Right renal pelvis (tissue), 4 donors: ENCODE measurements around the gene COLEC11. TPM values are rescaled to one million over a fixed set of nuclear protein-coding genes. Genes with fewer than 3 reads are reported as not detected.

Experiments
- DNase-seq, 4 donors: peaks; one replicate each; pipeline ENCODE4 v3.0.0-alpha.2; 2013; ENCODE audit warnings: low read depth in 4 of 4, low spot score in 3 of 4, missing footprints in 1 of 4
- polyA plus RNA-seq, 4 donors: library from polyadenylated mRNA; unstranded; fragments of 120-200 nt; gene quantifications; one replicate each; pipeline ENCODE4 v1.2.1, GENCODE V29; 2013; ENCODE audit not compliant: insufficient read length in 4 of 4

COLEC11 gene
- polyA plus RNA-seq, 4 donors: 1.2 to 4.2 (median 1.7) TPM

GRCh38 chr2:3584608-3585260, 10.2 kb upstream of the COLEC11 start:
- no peak for DNase-seq

- DNase-seq: peak in 2 of 4 donors; percentile 47 to 54
Measured at GRCh38 chr2:3585261-3586109, 9.4 kb upstream of the COLEC11 start.

DNA sequence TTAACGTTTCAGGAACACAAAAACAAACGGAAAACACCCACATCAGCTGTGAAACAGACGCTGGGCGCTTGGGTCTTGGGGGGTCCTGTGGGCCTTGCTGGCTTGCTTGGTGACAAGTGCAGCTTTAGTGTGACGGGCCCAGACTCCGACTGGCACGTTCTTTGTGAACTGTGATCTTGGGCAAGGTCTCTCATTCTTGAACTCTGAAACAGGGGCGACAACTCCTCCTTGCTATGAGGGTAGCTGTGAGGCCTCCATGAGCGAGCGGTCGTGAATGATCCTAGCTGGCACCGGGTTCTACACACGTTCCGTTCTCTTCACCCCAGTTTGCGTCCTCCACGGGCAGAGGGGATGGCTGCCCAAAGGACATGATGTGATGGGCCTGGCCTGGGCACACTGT, 8.7 kb upstream of the COLEC11 start:
- DNase-seq: no peak

DNA sequence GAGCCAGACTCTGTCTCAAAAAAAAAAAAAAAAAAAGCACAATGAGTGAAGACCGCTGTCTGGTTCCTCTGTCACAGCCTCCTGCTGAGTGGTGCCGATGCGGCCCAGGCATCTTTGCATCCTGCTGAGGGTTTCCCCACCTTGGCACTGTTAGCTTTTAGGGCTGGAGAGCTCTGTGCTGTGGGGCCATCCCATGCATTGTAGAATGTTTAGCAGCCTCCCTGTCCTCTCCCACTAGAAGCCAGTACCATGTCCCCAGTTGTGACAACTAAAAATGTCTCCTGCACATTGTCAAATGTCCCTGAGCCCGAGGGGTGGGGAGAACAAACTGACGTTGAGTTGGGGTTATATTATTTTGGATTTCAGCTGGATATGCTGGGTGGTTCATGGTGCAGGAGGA, 7.9 kb upstream of the COLEC11 start:
- no peak for DNase-seq

- no peak for DNase-seq
Measured at GRCh38 chr2:3587432-3587831, 7.5 kb upstream of the COLEC11 start.

- DNase-seq: no peak
Measured at GRCh38 chr2:3588084-3588483, 6.8 kb upstream of the COLEC11 start.

- DNase-seq: no peak
Measured at GRCh38 chr2:3589086-3589485, 5.8 kb upstream of the COLEC11 start.

DNA sequence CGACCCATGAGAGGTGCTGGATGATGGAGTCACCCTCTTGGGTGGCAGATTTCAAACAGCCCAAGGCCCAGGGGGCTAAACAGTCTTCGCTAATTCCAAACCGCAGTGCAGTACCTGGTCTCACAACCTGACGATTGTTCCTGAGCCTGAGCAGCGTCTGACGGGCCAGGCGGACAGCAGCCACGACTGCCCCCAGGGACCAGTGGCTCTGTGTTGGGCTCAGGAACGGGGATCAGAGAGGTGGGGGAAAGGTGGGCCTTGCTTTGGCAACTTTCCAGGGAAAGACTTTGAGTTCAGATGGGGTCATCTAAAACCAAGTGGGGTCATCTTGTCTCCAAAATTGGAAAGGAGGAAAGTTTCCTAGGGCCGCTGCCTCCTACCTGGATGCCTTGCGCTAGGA, 492 bp downstream of the COLEC11 start:
- no peak for DNase-seq

GRCh38 chr2:3595985-3596384, 1.1 kb downstream of the COLEC11 start:
- DNase-seq: no peak

GRCh38 chr2:3596901-3597417, 2.0 kb downstream of the COLEC11 start:
- no peak for DNase-seq

DNA sequence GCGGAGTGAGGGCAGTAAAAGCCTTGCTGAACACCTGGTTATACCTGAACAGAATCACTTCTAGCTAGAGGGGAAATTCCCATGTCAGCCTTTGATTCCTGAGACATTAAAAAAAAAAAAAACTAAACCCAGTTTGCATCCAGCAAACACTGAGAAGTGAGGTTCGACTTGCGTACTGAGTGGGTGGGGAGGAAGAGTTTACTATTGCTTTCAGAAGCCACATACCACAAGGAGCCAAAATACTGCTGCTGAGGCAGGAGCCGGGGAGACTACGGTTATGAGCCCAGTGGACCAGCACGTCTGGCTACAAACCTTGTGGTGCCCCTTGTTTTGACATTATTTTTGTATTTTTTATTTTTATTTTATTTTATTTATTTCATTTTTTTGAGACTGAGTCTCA, 2.7 kb downstream of the COLEC11 start:
- DNase-seq: no peak

DNA sequence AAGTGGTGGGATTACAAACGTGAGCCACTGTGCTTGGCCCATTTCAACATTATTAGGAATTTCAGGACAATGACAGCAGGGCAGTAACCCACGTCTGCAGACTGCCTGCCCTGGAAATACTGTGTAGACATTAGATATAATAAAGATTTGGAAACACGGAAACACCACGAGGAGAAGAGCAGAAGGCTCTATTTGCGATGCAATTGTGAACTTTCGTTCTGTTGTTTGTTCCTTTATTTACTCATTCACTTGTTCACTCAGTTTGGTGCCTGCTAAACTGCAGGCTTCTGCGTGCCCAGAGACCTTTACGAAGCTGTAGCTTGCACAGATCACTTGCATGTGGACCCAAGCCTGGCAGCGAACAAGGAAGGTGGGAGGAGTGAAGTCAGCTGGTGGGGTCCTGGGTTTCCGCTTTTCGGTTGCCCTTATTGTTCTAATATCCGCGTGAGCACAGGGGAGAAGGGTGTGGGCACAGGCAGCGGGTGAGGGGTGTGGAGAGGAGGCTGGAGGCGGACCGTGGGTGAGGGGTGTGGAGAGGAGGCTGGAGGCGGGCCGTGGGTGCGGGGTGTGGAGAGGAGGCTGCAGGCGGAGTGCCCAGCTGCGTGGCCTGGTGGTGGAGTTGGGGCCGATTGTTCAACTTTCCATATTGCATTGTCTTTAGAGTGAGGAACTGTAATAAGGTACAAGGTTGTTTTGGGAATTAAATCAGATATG, 3.4 kb downstream of the COLEC11 start:
- DNase-seq: no peak

DNA sequence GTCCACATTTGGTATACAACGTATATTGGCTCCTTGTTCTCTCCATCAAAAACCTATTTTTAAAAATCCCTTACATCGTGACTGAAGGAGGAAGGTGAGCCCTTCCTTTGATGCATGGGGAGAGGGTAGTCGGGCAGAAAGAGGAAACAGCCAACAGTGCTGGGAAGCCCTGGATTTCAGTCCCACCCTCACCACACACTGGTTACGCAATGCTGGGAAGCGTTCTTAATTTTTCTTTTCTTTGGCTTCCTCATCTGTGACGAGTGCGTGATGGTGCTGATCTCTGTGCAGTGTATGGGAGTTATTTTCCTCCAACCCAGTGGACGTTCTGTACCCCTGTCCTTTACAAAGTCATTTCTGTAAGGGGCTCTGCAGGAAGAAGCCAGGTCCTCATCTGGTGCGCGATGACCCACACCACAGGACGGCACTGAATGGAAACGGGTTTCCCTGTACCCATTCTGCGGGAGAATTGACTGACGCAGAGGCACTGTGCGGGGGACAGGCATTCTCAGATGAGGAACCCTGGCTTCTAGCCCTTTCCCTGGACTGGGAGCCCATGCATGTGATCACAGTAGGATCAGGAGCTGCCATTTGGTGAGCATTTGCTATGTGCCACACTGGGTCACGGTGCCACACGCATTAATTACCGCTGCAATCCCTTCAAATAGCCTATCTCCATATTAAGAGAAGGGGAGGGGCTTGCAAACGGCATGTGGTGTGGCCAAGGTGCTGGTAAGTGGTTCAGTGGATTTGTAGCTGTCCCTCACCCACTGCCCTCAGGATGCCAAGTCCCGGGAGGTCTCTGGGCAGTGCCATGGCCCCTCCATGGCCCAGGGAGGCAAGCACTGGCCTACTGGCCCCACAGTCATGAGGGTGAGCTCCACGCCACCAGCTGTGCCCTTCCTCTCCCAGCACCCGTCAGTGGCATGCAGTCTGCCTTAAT, 4.3 kb downstream of the COLEC11 start:
- no peak for DNase-seq

DNA sequence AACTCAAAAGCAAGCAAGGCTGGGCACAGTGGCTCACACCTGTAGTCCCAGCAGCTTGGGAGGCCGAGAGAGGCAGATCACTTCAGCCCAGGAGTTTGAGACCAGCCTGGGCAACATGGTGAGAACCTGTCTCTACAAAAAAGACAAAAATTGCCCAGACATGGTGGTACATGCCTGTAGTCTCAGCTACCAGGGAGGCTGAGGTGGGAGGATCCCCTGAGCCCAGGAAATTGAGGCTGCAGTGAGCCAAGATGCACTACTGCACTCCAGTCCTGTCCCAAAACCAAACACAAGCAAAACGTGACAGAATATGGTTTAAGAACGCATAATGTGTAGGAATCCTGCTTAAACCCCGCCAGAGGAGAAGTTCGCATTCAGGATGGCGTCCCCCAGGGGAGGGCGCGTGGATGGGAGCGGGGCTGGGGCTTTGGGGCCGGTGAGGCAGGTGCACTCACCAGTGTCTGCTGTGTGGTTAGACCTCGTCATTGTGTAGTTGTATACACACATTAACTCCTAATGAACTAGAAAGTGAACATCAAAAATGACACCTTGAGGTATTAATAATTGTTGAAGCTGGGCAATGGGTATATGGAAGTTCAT, 5.4 kb downstream of the COLEC11 start:
- no peak for DNase-seq

- no peak for DNase-seq
Measured at GRCh38 chr2:3601561-3602271, 6.8 kb downstream of the COLEC11 start.

GRCh38 chr2:3602553-3603339, 7.8 kb downstream of the COLEC11 start:
- no peak for DNase-seq

DNA sequence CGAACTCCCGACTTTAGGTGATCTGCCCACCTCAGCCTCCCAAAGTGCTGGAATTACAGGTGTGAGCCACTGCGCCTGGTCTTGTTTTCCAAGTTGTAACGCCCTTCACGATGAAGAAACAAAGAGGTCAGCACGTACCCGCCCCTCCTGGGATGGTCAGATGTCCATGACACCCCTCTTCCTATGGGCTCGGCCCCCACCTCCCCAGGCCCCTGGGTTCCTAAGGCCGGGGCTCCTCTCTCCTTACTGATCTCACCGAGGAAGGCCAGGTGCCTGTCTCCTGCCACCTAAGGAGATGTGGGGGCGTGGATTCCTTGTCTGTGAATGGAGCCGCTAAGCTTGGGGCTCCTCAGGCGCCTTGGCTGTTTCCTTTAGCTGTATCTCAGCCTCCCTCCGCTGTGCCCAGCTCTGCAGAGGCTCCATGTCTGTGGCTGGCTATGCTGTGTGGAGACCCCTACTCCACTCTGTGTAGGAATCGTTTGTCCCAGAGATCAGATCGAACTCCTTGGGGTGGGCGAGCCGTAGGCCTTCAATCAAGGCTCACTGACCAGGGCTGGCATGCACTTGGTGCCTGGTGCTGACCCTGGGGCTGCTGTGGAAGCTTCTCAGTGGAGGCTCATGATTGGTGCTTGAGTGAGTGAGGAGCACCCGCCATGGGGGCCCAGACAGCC, 8.8 kb downstream of the COLEC11 start:
- DNase-seq: no peak
